Hematopoietic multipotent progenitor cell treated with erythropoietin and hydrocortisone succinate and interleukin-3 and kit ligand, for 8 days (in vitro differentiated cells): ENCODE results near the gene MMP7.

Experiments
- DNase-seq: peaks from one replicate; pipeline ENCODE4 v3.0.0-alpha.2; 2015

MMP7 gene, protein sequence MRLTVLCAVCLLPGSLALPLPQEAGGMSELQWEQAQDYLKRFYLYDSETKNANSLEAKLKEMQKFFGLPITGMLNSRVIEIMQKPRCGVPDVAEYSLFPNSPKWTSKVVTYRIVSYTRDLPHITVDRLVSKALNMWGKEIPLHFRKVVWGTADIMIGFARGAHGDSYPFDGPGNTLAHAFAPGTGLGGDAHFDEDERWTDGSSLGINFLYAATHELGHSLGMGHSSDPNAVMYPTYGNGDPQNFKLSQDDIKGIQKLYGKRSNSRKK

GRCh38 chr11:102530558-102530957, at the start of gene MMP7:
Gene MMP7 (minus strand): TSS chr11:102530747. CDS start chr11:102530700, 47 bp downstream.
- DNase-seq = no peak

DNA sequence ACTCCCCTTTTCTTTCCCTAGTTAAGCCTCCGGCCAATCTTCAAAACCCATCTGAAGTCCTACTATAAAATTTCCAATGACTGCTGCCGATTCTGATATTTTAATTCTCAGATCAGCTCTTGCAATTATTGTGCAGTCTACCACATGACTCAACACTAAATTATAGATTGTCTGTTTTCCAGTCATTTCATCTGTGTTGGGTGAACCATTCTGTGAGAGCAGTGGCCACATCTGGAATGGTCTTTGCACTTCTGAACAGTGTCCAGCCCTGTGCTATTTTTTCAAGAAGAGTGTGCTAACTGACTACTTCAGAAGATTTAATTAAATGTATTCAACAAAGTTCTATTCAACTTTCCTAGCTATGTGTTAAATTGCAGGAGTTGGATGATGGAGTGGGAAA, 47.2 kb upstream of the MMP7 start:
- DNase-seq = no peak

DNA sequence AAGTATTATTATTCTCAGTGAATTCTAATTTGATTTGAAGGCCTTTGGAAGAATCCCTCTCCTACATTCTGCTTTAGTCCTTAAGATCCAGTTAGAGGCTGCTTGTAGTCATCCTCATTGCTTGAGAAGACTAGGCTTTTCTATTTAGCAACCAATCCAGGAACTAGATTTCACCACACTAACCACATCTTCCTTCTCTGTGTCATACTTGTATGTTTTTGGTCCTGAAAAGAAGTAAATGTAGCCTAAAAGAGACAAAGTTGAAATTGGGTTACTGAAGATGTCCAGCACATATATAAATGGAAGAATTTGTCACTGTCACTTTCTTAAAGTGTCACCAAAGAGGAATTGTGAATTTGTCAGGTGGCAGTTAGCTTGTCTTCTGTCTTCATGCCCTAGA, 46.6 kb upstream of the MMP7 start:
- DNase-seq = no peak

DNA sequence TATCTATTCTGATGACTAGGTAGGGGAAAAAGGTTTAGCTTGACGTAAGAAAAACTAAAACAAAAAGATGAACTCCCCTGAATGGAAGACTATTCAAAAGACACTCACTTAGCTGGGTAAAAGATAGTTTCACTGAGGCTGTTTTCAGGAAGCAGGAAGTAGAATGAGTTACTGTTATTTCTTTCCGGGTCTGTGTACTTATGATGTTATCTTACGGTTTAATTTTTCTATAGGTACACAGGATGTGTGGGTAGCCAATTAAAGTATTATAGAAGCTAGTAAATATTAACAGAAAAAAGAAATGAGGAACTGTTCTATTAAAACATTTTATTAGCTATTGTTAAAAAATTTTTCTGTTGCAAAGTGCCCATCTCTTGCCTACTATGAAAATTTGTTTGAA, 45.8 kb upstream of the MMP7 start:
- no peak for DNase-seq

DNA sequence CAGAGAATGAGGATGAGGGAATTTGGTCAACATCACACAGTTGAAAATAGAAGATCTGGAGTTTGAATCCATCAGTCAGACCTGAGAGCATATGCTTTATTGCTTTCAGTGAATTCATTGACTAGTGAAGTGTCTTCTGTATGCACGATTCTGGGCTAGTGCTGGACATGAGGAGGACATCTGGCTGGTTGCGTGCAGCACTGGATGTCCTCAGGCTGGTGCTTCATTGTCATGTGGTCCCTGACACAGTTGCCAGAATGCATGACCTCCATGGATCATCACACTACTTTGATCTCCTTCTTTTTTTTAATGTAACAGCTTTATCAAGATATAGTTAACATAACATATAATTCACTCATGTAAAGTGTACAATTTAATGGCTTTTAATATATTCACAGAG, 44.5 kb upstream of the MMP7 start:
- DNase-seq = no peak

DNA sequence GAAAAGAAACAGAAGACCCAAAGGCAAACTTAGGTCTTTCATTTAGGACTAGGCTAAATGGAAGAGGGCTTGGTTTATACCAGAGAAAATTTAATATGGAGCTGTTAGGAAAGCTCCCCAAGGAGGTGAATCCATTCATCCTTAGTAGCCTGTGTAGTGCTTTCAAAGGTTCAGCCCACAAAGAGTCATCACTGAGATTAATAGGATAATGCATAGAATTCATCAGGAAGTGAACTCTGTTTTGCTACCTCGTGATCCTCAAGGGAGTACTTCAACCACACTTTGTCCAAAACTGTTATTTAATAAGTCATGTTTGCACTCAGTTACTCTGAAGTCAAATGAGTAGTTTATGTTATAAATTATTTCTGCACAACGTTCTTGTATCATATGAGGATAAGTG, 43.3 kb upstream of the MMP7 start:
- peak; percentile 3 for DNase-seq

DNA sequence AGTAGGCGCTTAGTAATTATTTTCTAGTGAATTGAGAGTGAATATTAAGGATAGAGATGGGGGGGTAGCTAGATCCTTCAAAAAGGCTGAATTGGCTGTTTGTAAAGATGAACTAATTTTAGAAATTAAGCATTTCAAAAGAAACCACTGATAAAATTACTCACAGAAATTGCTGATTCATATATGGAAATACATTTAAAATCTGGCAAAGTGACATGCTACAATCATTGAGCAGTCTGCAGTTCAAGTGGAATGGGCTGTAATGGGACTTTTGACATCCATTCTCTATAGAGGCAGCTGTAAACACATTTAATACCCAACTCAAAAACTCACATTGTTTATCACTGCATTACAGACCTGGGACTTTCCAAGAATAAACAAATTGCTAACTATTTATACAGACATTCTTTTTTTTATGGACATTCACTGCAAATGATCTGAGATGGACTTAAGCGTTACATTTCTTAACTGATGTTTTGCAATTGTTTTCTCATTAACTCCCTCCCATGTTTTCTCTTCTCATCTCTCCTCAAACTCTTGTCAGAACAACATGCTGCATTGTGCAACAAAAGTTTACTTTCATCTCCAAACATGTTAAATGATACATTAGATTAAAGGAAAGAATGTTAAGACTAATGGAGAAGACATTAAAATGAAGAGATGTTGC, 42.1 kb upstream of the MMP7 start:
- no peak for DNase-seq

GRCh38 chr11:102568851-102569250, 38.3 kb upstream of the MMP7 start:
- DNase-seq = no peak

- no peak for DNase-seq
These were observed 35.6 kb upstream of the MMP7 start for GRCh38 chr11:102566112-102566511.

DNA sequence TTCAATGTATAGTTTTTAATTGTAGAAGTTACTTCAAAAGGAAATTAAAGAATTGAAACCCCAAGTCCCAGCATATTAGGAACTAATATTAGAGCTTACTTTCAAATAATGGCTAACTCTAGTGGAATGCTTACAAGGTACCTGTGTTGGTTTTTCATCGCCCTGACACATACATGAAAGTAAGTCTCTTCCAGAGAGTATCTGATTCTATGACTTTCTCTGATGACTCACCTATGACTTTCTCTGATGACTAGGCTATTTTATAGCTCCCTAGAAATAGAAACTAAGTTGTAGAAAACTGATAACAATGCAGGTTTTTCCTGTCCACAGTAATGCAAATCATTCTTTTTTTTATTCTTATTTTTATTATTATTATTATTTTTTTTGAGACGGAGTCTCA, 33.6 kb upstream of the MMP7 start:
- peak; percentile 9 for DNase-seq

- no peak for DNase-seq
These were observed 31.1 kb upstream of the MMP7 start for GRCh38 chr11:102561636-102562035.

- peak; percentile 45 for DNase-seq
These were observed 30.0 kb upstream of the MMP7 start for GRCh38 chr11:102560555-102561011.

- DNase-seq = no peak
These were observed 29.3 kb upstream of the MMP7 start for GRCh38 chr11:102559839-102560238.

- no peak for DNase-seq
These were observed 24.5 kb upstream of the MMP7 start for GRCh38 chr11:102555091-102555490.

DNA sequence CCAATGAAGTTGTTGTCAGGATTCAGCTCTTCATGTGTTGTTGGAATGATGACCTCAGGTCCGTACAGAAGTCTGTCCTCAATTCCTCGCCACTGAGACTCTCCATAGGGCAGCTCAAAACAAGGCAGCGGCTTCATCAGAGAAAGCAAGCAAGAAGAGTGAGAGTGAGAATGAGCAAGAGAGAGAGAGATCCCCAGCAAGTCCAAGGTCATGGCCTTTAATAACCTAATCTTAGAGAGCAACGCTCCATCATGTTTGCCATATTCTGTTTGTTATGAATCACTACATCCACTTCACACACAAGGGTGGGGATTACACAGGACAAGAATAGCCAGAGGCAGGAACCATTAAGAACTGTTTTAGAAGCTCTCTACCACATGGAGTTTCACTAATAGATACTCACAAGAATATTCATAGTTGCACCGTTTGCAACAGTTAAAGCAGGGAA, 23.3 kb upstream of the MMP7 start:
- DNase-seq = no peak

GRCh38 chr11:102552447-102553194, 22.1 kb upstream of the MMP7 start:
- DNase-seq = no peak

GRCh38 chr11:102552020-102552419, 21.5 kb upstream of the MMP7 start:
- no peak for DNase-seq

- no peak for DNase-seq
These were observed 20.7 kb upstream of the MMP7 start for GRCh38 chr11:102551169-102551781.

GRCh38 chr11:102546923-102547471, 16.4 kb upstream of the MMP7 start:
- DNase-seq = no peak

- no peak for DNase-seq
These were observed 15.9 kb upstream of the MMP7 start for GRCh38 chr11:102546427-102546826.

DNA sequence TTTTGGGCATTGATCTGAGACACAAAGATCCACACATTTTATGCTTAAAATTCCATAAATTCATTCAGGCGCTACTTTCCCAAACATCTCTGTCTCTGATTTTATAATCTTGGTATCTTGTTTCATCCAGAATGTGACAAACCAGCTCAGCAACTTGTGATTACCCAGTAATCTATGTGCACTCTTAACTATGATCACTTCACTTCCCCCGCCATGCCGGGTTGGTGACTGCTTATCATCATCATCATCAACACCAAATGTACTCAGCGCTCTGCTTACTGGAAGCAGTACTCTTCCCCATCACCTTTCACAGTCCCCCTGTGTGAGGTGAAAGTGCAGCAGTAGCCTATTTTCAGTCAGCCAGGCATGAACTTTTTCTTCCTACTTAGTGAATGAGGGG, 15.2 kb upstream of the MMP7 start:
- no peak for DNase-seq

- DNase-seq = no peak
These were observed 14.0 kb upstream of the MMP7 start for GRCh38 chr11:102544594-102544993.

DNA sequence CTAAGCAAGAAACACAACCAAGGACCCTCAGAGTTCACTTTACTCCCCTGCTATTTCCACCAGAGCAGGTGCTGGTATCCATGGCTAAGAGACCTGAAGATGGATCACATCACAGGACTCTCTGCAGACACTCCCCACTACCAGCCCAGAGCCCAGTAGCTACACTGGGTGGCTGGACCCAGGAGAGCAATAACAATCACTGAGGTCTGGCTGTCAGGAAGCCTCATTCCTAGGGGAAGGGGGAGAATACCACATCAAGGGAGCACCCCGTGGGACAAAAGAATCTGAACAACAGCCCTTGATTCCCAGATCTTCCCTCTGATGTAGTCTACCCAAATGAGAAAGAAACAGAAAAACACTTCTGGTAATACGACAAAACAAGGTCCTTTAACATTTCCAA, 9.0 kb upstream of the MMP7 start:
- no peak for DNase-seq
